ENCODE results near the gene KIF3C.

KIF3C gene

GRCh38 chr2:25877431-25878360 is 104.6 kb downstream of the KIF3C start:
- peak; percentile 19 for DNase-seq (ENCODE audit: low read depth)

Data from activated gamma-delta T cell treated with anti-CD3 and anti-CD28 coated beads, Interleukin-2, amount 50 U/mL, for 16 hours (primary cell).